Activated CD4-positive, alpha-beta T cell treated with anti-CD3 and anti-CD28 coated beads, Interleukin-2, Interleukin-4, amounts not matched to agents 100 ng/mL and 50 ng/mL, durations not matched to agents 16 hours and 8 hours (primary cell): ENCODE measurements around the gene FAM117B.
"Not testable (repeated sequence)": the region's sequence is repeated elsewhere in the genome, so short reads cannot be mapped to it uniquely, and the experiment has no call there.

Experiments used
- DNase-seq: peaks from one replicate; pipeline ENCODE4 v3.0.0-alpha.2; 2020; ENCODE audit warnings: low spot score

The FAM117B gene

GRCh38 chr2:202703091-202703490 is 68.3 kb downstream of the FAM117B start:
- DNase-seq = no peak

GRCh38 chr2:202704248-202704647 is 69.5 kb downstream of the FAM117B start:
- DNase-seq = no peak

GRCh38 chr2:202705446-202706020 is 70.8 kb downstream of the FAM117B start:
- no peak for DNase-seq

GRCh38 chr2:202714971-202715935 is 80.5 kb downstream of the FAM117B start:
- DNase-seq = not testable (repeated sequence)

GRCh38 chr2:202716114-202716718 is 81.4 kb downstream of the FAM117B start:
- DNase-seq = no peak

GRCh38 chr2:202716953-202717597 is 82.3 kb downstream of the FAM117B start:
- no peak for DNase-seq

GRCh38 chr2:202717598-202718310 is 83.0 kb downstream of the FAM117B start:
- no peak for DNase-seq

GRCh38 chr2:202718614-202719013 is 83.8 kb downstream of the FAM117B start:
- no peak for DNase-seq

GRCh38 chr2:202720226-202720625 is 85.5 kb downstream of the FAM117B start:
- no peak for DNase-seq

- DNase-seq = no peak
Observed at GRCh38 chr2:202721621-202722020, 86.9 kb downstream of the FAM117B start.

- no peak for DNase-seq
Observed at GRCh38 chr2:202723746-202724145, 89.0 kb downstream of the FAM117B start.

- no peak for DNase-seq
Observed at GRCh38 chr2:202726070-202726469, 91.3 kb downstream of the FAM117B start.

- no peak for DNase-seq
Observed at GRCh38 chr2:202736826-202737225, 102.1 kb downstream of the FAM117B start.

GRCh38 chr2:202743613-202744012 is 108.8 kb downstream of the FAM117B start:
- no peak for DNase-seq

GRCh38 chr2:202749477-202749876 is 114.7 kb downstream of the FAM117B start:
- no peak for DNase-seq

- no peak for DNase-seq
Observed at GRCh38 chr2:202750763-202751427, 116.1 kb downstream of the FAM117B start.

GRCh38 chr2:202752071-202752470 is 117.3 kb downstream of the FAM117B start:
- no peak for DNase-seq

GRCh38 chr2:202754936-202755335 is 120.2 kb downstream of the FAM117B start:
- DNase-seq = no peak

GRCh38 chr2:202756598-202756997 is 121.8 kb downstream of the FAM117B start:
- DNase-seq = no peak

GRCh38 chr2:202757339-202757738 is 122.6 kb downstream of the FAM117B start:
- DNase-seq = no peak

GRCh38 chr2:202758128-202758527 is 123.4 kb downstream of the FAM117B start:
- no peak for DNase-seq
